ENCODE data around the gene POLR2H. TPM values are rescaled to one million over a fixed set of nuclear protein-coding genes. Genes with fewer than 3 reads are reported as not detected.
A peak's percentile ranks its signal among the peaks of the same experiment; 100 is the strongest.

The POLR2H gene
- polyA plus RNA-seq, 4 donors: 124 to 346 (median 204) TPM

DNA sequence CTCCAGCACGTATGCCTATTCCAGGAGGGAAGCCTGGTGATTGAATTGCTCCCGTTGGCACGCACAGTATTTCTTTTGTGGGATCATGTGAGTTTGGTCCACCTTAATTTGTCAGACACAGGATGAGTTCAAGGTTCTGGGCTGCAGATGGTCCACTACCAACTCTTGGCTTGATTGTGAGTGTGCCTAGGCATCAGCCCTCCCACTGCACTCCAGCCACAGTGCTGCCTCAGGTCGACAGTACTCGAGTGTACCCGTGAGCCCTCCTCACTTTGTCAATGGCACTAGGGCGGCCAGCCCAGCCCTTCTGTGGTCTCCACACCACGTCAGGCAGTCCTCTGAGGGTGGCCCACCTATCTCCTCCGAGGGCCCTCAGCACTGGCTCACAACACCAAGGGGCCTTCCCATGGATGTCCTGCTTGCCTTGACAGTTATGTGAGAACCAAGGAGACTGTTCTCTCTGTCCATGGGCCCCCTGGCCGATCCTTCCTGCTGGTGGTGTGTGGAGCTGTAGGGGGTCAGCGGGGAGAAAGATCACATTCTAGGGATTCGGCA, 48.5 kb downstream of the POLR2H start:
- H3K36me3 ChIP-seq (ENCODE audit: control insufficient read depth in 3 of 3, insufficient read depth in 2 of 3, low read depth in 1 of 3, low read length in 3 of 3): no peaks in the 10 kb centered on the region
- no peaks in the 10 kb centered on the region for H3K9me3 ChIP-seq (ENCODE audit: control insufficient read depth in 2 of 2, insufficient read depth in 1 of 2, low read depth in 1 of 2, low read length in 1 of 2)
- no peak overlapping the region for H3K27ac ChIP-seq (ENCODE audit: low read depth in 1 of 3, low read length in 2 of 3)
- no peaks in the 10 kb centered on the region for H3K4me1 ChIP-seq (ENCODE audit: control insufficient read depth in 3 of 3, insufficient read depth in 2 of 3, low read depth in 1 of 3, low read length in 2 of 3)
- 69 to 77% (median 74%) methylated on average over 12 of the region's 12 CpGs for WGBS, 3 donors
- FAIRE-seq (no peak), DNase-seq (no peak)
- no peaks in the 10 kb centered on the region for H3K27me3 ChIP-seq (ENCODE audit: control insufficient read depth in 3 of 3, insufficient read depth in 3 of 3, low read length in 3 of 3)
- H3K4me3 ChIP-seq (ENCODE audit: low read depth in 1 of 3, low read length in 3 of 3): no peak overlapping the region

DNA sequence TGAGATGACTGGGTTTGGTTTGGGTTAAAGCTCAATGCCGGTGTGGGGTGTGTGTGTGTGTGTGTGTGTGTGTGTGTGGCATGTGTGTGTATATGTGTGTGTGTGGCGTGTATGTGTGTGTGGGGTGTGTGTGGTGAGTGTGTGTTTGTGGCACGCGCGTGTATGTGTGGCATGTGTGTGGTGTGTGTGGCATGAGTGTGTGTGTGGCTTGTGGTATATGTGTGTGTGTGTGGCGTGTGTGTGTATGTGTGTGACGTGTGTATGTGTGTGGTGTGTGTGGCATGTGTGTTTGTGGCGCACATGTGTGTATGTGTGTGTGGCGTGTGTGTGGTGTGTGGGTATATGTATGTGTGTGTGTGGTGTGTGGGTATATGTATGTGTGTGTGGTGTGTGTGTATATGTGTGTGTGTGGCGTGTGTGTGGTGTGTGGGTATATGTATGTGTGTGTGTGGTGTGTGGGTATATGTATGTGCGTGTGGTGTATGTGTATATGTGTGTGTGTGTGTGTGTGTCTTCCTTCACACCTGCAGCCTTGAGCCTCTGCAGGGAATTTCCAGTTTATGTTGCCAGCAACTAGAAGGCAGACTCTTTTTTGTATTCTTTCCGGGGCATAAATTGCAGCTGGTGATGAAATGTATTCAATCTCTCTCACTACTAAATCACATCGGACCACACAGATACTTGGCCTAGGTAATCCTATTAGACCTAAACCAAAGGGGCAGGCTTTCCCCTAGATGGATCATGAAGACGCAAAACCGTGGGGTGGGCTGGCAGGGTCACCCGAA, 53.1 kb downstream of the POLR2H start:
- Histone ChIP-seq H3K9me3 (ENCODE audit: control insufficient read depth in 2 of 2, insufficient read depth in 1 of 2, low read depth in 1 of 2, low read length in 1 of 2) (no peaks in the 10 kb centered on the region), H3K4me3 (ENCODE audit: low read depth in 1 of 3, low read length in 3 of 3) (no peak overlapping the region), H3K27me3 (ENCODE audit: control insufficient read depth in 3 of 3, insufficient read depth in 3 of 3, low read length in 3 of 3) (no peaks in the 10 kb centered on the region), H3K36me3 (ENCODE audit: control insufficient read depth in 3 of 3, insufficient read depth in 2 of 3, low read depth in 1 of 3, low read length in 3 of 3) (no peaks in the 10 kb centered on the region), H3K4me1 (ENCODE audit: control insufficient read depth in 3 of 3, insufficient read depth in 2 of 3, low read depth in 1 of 3, low read length in 2 of 3) (peaks cover 0 to 5% (median 0%) of the 10 kb centered on the region in 3 donors), H3K27ac (ENCODE audit: low read depth in 1 of 3, low read length in 2 of 3) (no peak overlapping the region)
- DNase-seq (no peak), FAIRE-seq (no peak)
- WGBS, 3 donors: 85 to 88% (median 86%) methylated on average over 16 of the region's 16 CpGs

DNA sequence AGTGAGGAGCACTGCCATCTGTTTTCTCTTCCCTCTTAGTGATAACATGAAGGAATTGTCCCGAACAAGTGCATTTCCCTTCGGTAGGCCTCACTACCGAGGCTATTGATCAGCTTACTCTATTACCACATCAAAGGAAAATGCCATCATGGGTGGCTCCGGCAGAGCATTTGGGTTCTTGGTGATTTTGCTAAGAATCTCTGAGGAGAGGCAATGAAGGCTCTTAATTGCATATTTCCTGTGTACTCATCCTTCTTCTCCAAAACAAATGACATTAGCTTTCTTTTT, 53.6 kb downstream of the POLR2H start:
- H3K27me3 ChIP-seq (ENCODE audit: control insufficient read depth in 3 of 3, insufficient read depth in 3 of 3, low read length in 3 of 3): no peaks in the 10 kb centered on the region
- 69 to 77% (median 73%) methylated on average over 4 of the region's 4 CpGs for WGBS, 3 donors
- H3K4me3 ChIP-seq (ENCODE audit: low read depth in 1 of 3, low read length in 3 of 3): no peak overlapping the region
- peaks cover 0 to 5% (median 0%) of the 10 kb centered on the region in 3 donors for H3K4me1 ChIP-seq (ENCODE audit: control insufficient read depth in 3 of 3, insufficient read depth in 2 of 3, low read depth in 1 of 3, low read length in 2 of 3)
- no peak for FAIRE-seq
- no peak for DNase-seq
- no peak overlapping the region for H3K27ac ChIP-seq (ENCODE audit: low read depth in 1 of 3, low read length in 2 of 3)
- H3K9me3 ChIP-seq (ENCODE audit: control insufficient read depth in 2 of 2, insufficient read depth in 1 of 2, low read depth in 1 of 2, low read length in 1 of 2): no peaks in the 10 kb centered on the region
- no peaks in the 10 kb centered on the region for H3K36me3 ChIP-seq (ENCODE audit: control insufficient read depth in 3 of 3, insufficient read depth in 2 of 3, low read depth in 1 of 3, low read length in 3 of 3)

DNA sequence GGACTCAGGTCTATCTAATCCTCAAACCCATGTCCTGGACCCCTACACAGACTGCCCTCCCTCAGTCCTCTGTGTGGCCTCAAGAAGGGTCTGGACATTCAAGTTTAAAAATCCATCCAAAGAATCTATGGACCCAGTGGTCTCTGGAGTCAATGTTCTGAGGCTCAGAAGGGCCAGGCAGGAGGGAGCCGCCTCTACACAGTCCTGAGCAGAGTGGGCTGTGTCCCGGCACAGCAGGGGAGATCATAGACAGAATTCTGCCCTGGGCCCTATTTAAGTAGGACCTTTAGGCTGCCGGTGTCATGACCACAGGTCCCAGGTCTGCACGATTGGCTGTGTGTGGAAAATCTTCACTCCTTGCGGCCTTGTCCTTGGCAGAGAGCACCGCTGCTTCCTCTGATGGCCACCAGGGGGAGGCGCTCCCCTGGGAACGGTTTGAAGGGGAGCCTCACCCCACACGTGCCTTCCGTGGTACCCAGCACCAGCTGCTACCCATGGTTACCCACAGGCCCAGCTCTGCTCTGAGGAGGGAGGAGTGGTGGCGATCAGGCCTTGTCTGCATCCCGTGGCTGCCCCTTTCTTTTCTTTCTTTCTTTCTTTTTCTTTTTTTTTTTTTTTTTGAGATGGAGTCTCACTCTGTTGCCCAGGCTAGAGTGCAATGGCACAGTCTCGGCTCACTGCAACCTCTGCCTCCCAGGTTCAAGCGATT, 56.3 kb downstream of the POLR2H start:
- H3K27me3 ChIP-seq (ENCODE audit: control insufficient read depth in 3 of 3, insufficient read depth in 3 of 3, low read length in 3 of 3): no peaks in the 10 kb centered on the region
- no peak overlapping the region for H3K27ac ChIP-seq (ENCODE audit: low read depth in 1 of 3, low read length in 2 of 3)
- DNase-seq (peak; percentile 68 to 78), FAIRE-seq (no peak)
- 16 to 36% (median 30%) methylated on average over 12 to 14 of the region's 14 CpGs for WGBS, 3 donors
- H3K4me3 ChIP-seq (ENCODE audit: low read depth in 1 of 3, low read length in 3 of 3): no peak overlapping the region
- H3K36me3 ChIP-seq (ENCODE audit: control insufficient read depth in 3 of 3, insufficient read depth in 2 of 3, low read depth in 1 of 3, low read length in 3 of 3): no peaks in the 10 kb centered on the region
- H3K4me1 ChIP-seq (ENCODE audit: control insufficient read depth in 3 of 3, insufficient read depth in 2 of 3, low read depth in 1 of 3, low read length in 2 of 3): peaks cover 0 to 5% (median 0%) of the 10 kb centered on the region in 3 donors
- peaks cover 0 to 2% of the 10 kb centered on the region in 2 donors for H3K9me3 ChIP-seq (ENCODE audit: control insufficient read depth in 2 of 2, insufficient read depth in 1 of 2, low read depth in 1 of 2, low read length in 1 of 2)

Other genes starting within 250 kb of the POLR2H start
- gene EIF2B5, start 226.4 kb upstream of the POLR2H start, polyA plus RNA-seq: 10 to 100 TPM; 33.8 to 45.9 (median 38.8) TPM
- gene DVL3, start 206.3 kb upstream of the POLR2H start, polyA plus RNA-seq: 10 to 100 TPM; 33.5 to 69.6 (median 35.3) TPM
- 100 to 1,000 TPM; 240 to 283 (median 270) TPM for gene AP2M1, start 186.9 kb upstream of the POLR2H start, polyA plus RNA-seq
- 10 to 100 TPM; 43.7 to 93.5 (median 65.4) TPM for gene ABCF3, start 175.5 kb upstream of the POLR2H start, polyA plus RNA-seq
- gene VWA5B2, start 132.1 kb upstream of the POLR2H start, polyA plus RNA-seq: 10 to 100 TPM in 1 of 4 donors, 1 to 10 TPM in 3; 1.4 to 15.3 (median 2.5) TPM
- gene ALG3, start 112.7 kb upstream of the POLR2H start, polyA plus RNA-seq: 10 to 100 TPM; 13.0 to 87.4 (median 32.3) TPM
- gene EEF1AKMT4, start 112.0 kb upstream of the POLR2H start, polyA plus RNA-seq: 1 to 10 TPM; 4.9 to 9.7 (median 8.1) TPM
- gene CAMK2N2, start 100.2 kb upstream of the POLR2H start, polyA plus RNA-seq: under 1 TPM in 2 of 4 donors, not detected in 2; 0.12 to 0.72 TPM
- 1 to 10 TPM in 1 of 4 donors, under 1 TPM in 1, not detected in 2; 0.04 to 2.1 TPM for gene ECE2, start 85.7 kb upstream of the POLR2H start, polyA plus RNA-seq
- 100 to 1,000 TPM; 104 to 149 (median 122) TPM for gene PSMD2, start 62.5 kb upstream of the POLR2H start, polyA plus RNA-seq
- 100 to 1,000 TPM; 115 to 220 (median 155) TPM for gene EIF4G1, start 47.1 kb upstream of the POLR2H start, polyA plus RNA-seq
- 10 to 100 TPM in 3 of 4 donors, 1 to 10 TPM in 1; 9.7 to 13.1 (median 10.8) TPM for gene FAM131A, start 24.1 kb upstream of the POLR2H start, polyA plus RNA-seq
- 10 to 100 TPM; 10.0 to 30.9 (median 15.3) TPM for gene CLCN2, start 105 bp upstream of the POLR2H start, polyA plus RNA-seq
- 1 to 10 TPM in 1 of 4 donors, under 1 TPM in 1, not detected in 2; 0.19 to 2.5 TPM for gene THPO, start 16.5 kb downstream of the POLR2H start, polyA plus RNA-seq
- 1 to 10 TPM in 2 of 4 donors, under 1 TPM in 1, not detected in 1; 0.27 to 3.8 (median 3.4) TPM for gene CHRD, start 18.3 kb downstream of the POLR2H start, polyA plus RNA-seq
- 10 to 100 TPM in 2 of 4 donors, under 1 TPM in 2; 0.27 to 16.7 (median 8.3) TPM for gene EPHB3, start 200.1 kb downstream of the POLR2H start, polyA plus RNA-seq